NCI-H345 treated with DMSO at 0.1 percent for 48 hours (cell line): Measurements from ENCODE around the gene RIMS4.
A peak's percentile ranks its signal among the peaks of the same experiment; 100 is the strongest.

Experiments used
- DNase-seq: peaks from one replicate; lab custom pipeline; 2025; ENCODE audit not compliant: unreplicated experiment; lab: John Stamatoyannopoulos, UW

Gene RIMS4

DNA sequence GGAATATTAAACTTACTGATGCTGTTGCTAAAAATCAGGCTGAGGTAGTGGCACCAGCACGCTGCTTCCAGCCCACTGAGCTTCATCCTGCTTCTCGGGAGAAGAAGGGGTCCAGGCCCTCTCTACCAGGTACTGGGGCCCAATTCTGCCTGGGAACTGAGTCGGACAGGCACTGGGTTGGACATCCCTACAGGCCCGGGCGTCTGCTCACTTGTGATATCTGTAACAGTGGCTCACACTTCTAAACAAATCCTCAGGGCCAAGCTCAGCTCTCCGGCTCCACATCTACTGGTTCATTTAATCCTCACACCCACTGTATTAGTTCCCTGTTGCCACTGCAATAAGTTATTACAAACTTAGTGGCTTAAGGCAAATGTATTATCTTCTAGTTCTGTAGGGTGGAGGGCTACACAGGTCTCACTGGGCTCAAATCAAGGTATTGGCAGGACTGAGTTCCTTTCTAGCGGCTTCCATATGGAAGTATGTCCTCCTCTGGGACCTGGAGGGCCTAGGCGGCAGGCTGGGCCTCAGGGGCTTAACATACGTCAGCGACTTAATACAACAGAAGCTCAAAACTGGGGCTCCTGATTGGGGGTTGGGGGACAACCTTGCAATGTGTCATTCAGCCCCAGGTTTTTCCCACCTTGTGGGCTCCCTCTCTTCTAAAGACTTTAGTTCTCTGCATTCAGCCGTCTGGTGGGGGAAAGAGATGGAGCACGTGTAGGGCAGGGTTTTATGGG, 66.3 kb downstream of the RIMS4 start:
- no peak for DNase-seq

DNA sequence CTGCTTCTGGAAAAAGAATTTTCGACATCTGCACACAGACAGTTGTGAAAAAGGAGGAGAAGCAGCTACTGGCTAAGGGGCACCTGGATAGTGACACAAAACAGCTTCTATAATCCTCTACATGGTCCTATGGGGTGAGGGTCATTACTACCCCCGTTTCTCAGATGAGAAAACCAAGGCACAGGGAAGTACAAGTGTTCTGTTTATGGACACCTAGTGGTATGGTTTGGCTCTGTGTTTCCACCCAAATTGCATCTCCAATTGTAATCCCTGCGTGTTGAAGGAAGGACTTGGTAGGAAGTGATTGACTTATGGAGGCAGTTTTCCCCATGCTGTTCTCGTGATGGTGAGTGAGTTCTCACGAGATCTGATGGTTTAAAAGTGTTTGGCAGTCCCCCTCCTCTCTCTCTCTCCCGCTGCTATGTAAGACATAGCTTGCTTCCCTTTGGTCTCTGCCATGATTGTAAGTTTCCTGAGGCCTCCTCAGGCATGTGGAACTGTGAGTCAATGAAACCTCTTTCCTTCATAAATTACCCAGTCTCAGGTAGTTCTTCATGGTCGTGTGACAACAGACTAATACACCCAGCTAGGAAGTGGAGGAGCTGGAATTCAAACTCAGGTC, 67.2 kb downstream of the RIMS4 start:
- DNase-seq: no peak

DNA sequence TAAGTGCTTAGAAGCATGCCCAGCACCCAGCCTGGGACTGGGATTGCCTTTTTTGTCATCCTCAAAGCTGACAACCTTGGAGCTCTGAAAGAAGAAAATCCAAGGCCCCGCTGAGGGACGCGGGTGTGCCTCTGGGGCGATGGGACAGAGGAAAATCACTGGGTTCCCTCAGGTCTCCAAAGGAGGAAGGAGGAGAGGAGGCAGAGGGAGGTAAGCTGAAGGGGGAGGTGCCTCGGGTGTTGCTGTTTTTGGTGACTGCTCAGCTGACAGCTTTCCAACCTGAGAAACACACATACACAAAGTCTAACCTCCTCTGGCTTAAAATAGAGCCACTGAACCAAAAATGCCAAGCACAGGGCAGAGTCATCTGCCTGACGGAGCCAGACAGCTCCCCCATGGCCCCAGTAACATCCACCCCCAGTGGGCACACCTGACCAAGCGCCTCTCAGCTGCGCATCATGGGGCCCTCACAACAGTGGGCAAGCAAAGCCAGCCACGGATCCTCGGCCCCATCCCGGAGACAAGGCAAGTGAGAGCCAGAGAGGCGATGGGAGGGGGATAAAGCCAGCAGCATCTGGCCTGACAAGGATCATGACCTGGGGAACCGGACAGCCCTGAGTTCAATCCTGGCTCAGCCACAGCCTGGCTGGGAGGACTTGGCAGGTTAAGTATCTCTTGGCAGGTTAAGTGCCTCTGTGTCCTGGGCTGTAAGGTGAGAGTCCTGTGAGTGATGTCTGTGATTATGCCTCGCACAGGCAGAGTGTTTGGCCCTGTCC, 67.9 kb downstream of the RIMS4 start:
- no peak for DNase-seq

DNA sequence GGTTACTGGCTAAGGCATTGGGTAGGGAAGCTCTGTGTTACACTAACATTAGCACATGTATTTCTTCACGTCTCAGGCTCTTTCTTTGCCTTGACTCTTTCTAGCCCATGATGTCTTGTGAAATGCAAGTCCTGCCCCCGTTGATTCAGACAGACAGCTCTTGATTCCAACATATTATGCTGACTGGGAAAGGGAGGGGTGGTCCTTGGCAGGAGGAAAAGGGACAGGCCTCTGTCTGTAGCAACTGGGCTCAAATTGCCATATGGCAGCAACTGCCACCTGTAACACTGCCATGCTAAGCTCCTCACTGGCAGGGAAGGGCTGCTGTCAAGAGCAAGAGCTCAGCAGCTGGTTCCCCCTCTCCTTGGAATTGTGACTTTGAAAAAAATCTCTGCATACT, 70.4 kb downstream of the RIMS4 start:
- no peak for DNase-seq

DNA sequence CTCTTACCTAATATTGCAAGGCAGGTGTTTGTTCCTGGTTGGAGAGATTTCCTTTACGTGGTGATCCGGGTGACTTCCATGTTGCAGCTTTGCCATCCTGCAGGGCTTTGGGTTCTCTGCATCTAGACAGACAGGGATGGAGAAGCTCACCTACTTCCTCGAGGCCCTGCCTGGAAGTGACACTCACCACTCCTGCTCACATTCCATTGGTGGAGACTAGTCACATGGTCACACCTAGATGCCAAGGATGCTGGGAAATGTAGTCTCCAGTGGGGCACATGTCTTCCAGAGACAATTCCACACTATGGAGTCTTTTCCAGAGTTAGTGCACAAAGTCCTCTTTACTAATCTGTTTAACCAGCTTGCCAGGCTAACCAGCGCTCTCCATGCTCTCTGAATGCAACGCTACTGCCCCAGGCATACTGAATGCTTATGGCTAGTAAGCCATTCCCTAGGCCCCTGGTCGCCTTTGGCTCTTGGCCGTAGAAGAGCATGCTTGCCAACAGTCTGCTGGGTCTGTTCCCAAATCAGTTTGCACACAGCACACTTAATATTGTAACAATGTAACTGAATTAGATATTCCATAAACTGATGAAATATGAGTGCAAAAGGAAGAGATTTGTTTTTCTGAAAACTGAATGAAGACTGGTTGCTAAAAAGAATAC, 71.4 kb downstream of the RIMS4 start:
- DNase-seq: peak; percentile 66

DNA sequence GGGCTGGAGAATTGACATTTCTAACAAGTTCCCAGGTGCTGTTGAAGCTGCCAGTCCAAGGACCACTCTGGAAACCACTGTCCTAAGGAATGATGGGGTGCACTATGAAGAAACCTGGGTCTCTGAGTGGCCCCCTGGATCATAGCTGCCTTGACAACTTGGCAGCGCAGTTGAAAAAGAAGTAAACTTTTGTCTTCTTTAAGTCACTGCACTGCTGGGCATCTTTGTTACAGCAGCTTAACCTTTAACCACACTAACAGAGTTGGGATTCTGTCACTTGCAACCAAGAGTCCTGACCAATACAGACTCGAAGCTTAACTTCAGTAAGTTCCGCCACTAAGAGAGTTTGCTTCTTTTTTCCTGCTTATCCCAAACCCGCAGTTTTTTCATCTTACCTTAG, 73.2 kb downstream of the RIMS4 start:
- DNase-seq: no peak

DNA sequence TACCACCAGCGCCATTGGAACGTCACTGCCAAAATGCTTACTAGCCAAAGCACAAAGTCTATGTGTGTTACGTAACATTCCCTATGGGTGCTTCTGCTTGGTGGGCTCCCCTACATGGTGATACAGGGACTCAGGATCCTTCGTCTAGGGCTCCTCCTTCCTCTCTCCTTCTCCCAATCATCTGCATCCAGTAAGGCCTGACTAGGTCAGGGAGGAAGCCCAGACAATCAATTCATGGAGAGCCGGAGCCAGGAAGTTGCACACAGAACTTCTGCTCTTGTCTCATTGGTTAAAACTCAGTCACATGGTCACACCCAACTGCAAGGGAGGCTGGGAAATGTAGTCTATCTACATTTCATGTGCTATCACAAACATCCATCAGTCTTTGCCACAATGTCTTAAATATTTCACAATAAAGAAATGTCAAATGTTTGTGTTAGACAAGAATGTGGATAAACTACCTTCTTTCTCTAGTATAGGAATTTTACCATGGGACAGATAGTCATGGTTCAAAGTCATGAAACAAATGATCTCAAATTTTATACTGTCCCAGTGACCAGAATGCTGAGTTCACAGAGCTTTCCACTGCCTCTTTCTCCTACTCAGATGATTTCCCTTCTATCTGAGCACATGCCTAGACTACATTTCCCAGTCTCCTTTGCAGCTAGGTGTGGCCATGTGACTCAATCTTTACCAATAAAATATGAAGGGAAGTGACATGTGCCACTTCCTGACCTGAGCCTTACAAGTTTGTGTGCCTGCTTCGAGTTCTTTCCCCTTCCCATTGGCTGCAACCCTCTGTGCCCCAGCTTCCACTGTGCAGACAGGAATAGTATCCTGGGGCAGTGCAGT, 74.0 kb downstream of the RIMS4 start:
- no peak for DNase-seq

DNA sequence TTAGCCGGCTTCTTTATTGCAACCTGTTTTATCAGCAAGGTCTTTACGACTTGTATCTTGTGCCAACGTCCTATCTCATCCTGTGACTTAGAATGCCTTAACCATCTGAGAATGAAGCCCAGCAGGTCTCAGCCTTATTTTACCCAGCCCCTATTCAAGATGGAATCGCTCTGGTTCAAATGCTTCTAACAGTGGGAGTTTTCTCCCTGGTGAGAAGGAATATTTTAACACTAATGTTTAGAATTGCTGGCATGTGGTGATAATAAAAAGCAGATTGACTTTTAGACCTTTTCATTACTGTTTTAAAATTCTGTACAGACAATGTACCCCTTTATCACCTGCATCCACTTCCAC, 74.6 kb downstream of the RIMS4 start:
- no peak for DNase-seq

DNA sequence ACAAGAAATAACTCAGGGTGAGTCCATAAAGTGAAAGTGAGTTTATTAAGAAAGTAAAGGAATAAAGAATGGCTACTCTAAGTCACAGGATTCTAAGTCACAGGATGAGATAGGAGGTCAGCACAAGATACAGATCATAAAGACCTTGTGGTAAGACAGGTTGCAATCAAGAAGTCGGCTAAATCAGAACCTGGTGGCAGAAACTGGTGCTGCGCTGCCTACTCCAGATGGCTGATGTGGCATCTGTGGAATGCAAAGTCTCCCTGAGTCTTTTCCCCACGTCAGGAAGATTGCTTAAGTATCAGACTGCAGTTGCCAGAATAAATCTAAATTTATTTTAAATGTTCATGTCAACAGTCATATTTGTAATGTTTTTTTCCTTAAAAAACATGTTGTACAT, 75.4 kb downstream of the RIMS4 start:
- DNase-seq: no peak

DNA sequence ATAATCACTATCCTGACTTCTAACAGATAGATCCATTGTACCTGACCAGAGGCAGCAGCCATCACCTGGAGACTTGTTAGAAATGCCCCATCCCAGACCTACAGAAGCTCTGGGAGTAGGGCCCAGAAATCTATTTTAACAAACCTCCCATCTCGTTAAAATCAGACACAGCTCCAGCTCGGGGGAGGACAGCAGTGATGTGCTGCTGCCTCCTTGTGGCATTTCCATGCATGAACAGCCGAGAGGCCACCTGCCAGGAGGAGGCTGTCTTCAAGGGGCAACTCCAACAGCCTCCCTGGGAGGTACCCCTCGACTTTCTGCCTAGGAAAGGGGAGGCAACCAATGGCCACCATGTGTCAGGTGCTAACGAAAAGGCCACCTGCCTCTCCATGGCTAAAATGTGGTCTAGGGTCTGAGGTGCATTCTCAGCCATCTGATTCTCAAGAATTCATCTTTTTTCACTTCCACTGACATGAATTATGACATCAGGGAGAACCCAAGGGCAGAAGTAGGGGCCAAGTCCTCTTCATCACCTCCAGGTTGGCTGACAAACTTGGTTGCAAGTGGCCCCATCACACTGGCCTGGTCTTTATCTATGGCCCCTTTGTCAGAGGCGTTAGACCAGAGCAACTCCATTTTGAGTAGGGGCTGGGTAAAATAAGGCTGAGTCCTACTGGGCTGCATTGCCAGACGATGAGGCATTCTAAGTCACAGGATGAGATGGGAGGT, 76.8 kb downstream of the RIMS4 start:
- DNase-seq: peak; percentile 49

DNA sequence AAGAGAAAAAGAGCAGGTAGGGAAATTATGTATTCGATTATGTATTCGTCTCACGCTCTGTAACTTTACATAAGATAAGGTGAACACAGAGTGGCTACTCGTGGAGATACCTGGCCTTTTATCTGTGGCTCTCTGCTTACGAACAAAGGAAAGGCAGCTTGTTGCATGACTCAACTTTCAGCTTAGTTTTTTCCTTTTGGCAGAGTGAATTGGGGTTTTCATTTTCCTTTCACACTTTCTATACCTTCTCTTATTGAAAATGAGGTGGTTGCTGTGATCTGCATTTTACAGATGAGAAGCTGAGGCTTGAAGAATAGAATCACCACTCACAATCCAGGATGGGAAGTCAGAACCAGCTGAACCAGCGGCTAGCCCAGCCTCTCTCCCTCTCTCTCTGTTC, 78.0 kb downstream of the RIMS4 start:
- no peak for DNase-seq

DNA sequence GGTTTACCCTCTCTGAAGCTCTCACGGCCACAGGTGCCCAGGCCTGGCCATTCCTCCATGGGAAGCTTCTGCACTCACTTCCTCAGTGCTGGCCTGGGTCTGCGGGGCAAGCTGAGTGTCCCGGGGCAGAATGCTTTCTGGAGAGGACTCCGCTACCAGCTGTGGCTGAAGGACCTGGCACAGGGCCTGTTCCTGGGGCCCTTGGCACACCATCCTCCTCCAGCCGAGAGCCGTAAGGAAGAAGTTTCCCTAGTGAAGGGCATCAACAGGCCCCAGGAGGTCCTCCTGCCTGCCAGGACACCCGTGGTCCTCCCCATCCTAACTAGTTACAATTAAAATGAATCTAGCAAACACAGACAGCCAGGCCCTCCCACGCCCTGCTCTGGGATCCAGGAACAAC, 78.7 kb downstream of the RIMS4 start:
- no peak for DNase-seq

DNA sequence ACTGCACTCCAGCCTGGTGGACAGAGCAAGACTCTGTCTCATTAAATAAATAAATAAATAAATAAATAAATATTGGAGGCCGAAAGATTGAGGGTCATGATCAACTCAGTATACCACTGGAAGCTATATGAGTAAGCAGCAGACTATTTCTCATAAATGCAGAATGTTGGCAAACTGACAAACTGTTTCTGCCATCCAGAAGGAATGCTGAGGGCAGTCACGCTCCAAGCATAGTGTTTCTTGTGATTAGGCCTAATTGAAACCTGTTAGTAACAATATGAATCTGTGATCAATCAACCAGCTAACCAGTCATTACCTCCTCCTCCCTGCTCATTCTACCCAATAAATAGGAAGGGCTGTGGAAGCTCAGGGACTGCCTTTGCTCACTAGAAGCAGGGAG, 79.9 kb downstream of the RIMS4 start:
- DNase-seq: no peak

DNA sequence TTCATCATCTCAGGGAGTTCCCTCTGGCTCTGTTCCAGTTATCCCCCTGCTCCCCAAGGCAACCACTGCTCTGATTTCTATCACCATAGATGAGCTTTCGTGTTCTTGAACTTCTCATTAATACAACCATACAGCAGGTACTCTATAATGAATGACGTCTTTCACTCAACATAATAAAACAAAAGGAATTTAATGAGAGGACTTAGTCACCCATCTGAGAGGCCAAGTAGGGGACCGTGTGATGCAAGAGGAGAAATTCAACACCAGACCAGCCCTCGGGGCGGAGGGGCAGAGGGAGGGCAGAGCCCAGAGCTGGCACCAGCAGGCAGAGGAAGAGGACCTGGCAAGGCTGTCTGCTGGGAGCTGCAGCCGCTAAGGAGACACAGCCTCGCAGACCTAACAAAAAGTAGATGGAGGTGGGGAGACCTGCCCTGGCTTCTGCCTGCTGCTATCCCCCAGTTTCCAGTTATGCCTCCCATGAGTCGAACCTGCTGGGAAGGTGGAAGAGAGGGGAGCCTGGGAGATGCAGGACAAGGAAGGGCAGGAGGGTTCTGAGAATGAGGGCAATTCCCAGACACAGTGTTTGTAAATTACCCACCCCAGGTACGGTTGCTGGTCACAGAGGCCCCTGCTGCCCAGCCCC, 81.4 kb downstream of the RIMS4 start:
- peak; percentile 70 for DNase-seq

DNA sequence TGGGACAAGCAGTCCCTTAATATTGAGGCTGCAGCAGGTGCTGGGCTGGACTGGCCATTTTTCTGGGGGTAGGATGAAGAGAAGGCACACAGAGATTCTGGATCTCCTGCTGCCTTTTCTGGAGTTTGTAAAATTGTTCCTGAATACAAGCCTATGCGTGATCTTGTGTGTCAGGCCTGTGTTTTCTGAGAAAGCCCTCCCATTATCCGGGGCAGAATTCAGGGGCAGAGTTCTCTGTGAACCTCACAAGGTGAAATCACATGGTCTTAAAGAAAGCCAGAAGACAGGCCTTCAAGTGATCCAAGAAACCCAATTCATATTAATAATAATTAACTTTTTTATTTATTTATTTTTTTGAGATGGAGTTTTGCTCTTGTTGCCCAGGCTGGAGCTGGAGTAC, 82.7 kb downstream of the RIMS4 start:
- DNase-seq: no peak

DNA sequence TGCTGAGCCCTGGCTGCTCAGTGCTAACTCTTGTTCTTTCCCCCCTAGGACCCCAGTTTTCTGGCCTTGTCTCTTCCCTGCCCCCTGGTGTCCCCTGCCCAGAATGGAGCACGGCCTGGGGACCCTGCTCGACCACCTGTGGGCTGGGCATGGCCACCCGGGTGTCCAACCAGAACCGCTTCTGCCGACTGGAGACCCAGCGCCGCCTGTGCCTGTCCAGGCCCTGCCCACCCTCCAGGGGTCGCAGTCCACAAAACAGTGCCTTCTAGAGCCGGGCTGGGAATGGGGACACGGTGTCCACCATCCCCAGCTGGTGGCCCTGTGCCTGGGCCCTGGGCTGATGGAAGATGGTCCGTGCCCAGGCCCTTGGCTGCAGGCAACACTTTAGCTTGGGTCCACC, 83.3 kb downstream of the RIMS4 start:
- no peak for DNase-seq

DNA sequence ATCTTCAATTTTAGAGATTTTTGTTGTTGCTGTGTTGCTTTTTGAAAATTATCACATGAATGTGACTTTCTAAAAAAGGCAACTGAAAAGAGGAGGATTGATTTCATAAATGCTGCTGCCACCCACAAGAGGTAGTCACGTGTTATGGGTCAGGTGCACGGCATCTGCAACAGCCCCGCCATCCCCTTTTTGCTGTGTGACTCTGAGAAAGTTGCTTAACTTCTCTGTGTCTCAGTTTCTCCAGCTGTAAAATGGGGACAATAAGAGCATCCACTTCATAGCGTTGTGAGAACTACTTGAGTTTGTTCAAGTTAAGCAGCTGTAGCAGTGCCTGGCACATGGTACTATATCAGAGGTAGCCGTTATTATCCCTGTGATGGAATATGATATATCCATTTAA, 84.5 kb downstream of the RIMS4 start:
- no peak for DNase-seq

DNA sequence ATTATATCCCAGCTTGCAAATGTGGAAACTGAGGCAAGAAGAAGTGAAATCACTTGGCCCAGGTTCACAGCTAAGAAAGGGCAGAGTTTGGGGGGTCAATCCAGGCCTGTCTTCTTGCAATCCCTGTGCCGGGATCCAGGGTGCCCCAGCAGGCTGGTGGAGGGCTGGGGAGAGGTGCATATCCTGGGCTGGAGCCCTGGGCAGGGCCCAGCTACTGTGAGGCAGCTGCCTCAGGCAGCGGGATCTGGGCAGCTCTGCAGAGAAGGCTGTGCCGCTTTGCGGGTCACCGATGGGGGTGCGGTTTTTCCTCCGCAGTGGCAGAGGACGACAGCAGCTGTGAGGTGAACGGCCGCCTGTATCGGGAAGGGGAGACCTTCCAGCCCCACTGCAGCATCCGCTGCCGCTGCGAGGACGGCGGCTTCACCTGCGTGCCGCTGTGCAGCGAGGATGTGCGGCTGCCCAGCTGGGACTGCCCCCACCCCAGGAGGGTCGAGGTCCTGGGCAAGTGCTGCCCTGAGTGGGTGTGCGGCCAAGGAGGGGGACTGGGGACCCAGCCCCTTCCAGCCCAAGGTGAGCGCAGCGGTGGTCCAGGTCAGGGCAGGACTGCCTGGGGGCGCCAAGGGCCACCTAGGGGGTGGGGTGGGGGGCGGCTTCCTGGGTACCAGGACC, 85.8 kb downstream of the RIMS4 start:
- no peak for DNase-seq

DNA sequence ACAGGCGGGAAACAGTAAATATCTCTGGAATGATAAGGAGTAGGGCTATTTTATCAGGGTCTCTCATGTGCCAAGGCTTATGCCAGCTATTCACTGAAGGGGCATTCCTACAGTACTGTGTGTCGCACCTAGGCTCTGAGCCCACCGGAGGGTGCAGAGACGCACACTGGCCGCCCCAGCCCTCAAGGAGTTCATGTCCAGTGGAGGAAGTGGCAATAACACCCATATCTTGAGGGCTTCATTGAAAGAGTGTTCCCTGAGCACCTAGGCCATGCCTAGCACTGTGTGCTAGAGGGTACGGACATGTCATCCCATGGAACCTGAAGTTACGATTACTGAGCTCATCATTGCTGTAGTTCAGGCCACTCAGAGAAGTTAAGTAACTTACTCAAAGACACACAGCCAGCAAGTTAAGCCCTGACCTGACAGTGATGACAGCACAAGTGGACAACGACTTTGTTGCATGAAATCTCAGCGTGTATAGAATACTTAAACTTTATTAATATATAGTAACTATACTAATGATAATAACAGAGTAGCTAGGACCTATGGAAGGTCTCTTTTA, 86.5 kb downstream of the RIMS4 start:
- DNase-seq: no peak
